T-helper 17 cell (primary cell): ENCODE data around the gene TMEM256. TPM values are rescaled to one million over a fixed set of nuclear protein-coding genes. Genes with fewer than 3 reads are reported as not detected.

ENCODE experiments used
- ATAC-seq: fragments of 150-1000 bp; cut with Tn5 transposase; 2 replicates; pipeline ENCODE4 v1.10.0; 2021; ENCODE audit warnings: mild to moderate bottlenecking, moderate library complexity
- DNase-seq, 3 donors: peaks; one replicate each; pipeline versions ENCODE4 v3.0.0 to v3.0.0-alpha.2; 2020 to 2021
- H3K9me3 ChIP-seq: one replicate; pipeline ENCODE4 v1.7.0; 2013; ENCODE audit warnings: low read length, mild to moderate bottlenecking; ENCODE audit not compliant: control insufficient read depth, poor library complexity, severe bottlenecking
- H3K27ac Mint-ChIP-seq: one replicate; pipeline ENCODE4 v1.8.0; 2022; ENCODE audit warnings: mild to moderate bottlenecking, moderate library complexity, mixed read lengths
- H3K27me3 Mint-ChIP-seq: one replicate; pipeline ENCODE4 v1.8.0; 2022; ENCODE audit warnings: mixed read lengths
- H3K36me3 Mint-ChIP-seq: one replicate; pipeline ENCODE4 v1.8.0; 2022; ENCODE audit warnings: low read depth, mixed read lengths
- H3K4me1 Mint-ChIP-seq: one replicate; pipeline ENCODE4 v1.8.0; 2022; ENCODE audit warnings: mild to moderate bottlenecking, mixed read lengths
- H3K4me3 Mint-ChIP-seq: one replicate; pipeline ENCODE4 v1.8.0; 2022; ENCODE audit warnings: mild to moderate bottlenecking, moderate library complexity, mixed read lengths
- total RNA-seq, 4 donors: library from RNA in 2 of 4; stranded (reverse) in 2 of 4; gene quantifications; one replicate each; pipeline ENCODE4 v1.2.3 and lab custom pipeline; 2022 to 2026

The TMEM256 gene
- 10 to 100 TPM; 27.3 to 31.7 TPM for total RNA-seq
- 1.1 to 1.6 reads per million in 2 donors for total RNA-seq (lab: John Stamatoyannopoulos, UW)

- Mint-ChIP-seq H3K27ac (peak within 1 kb of the TSS; percentile 70), H3K4me3 (peak within 1 kb of the TSS; percentile 93), H3K27me3 (no peaks in the 10 kb centered on the region), H3K36me3 (peaks cover 2% of the 10 kb centered on the region), H3K4me1 (peaks cover 21% of the 10 kb centered on the region)
- peak; percentile 92 for ATAC-seq
- no peaks in the 10 kb centered on the region for H3K9me3 ChIP-seq
- peak; percentile 82 to 96 (median 89) for DNase-seq
These were observed at the start of gene TMEM256 for GRCh38 chr17:7403977-7404736. TMEM256 (minus strand) TSS chr17:7404097; CDS start chr17:7404084, 13 bp downstream.

- ATAC-seq (no peak), DNase-seq (no peak)
- H3K27ac Mint-ChIP-seq, result no peak overlapping the region
- H3K36me3 Mint-ChIP-seq, result peaks cover 6% of the 10 kb centered on the region
- H3K9me3 ChIP-seq, result no peaks in the 10 kb centered on the region
- H3K4me1 Mint-ChIP-seq, result peaks cover 13% of the 10 kb centered on the region
- no peak overlapping the region for H3K4me3 Mint-ChIP-seq
- H3K27me3 Mint-ChIP-seq, result peaks cover 35% of the 10 kb centered on the region
These were observed 44.6 kb upstream of the TMEM256 start for GRCh38 chr17:7448461-7448860.

GRCh38 chr17:7445619-7445968 lies 41.7 kb upstream of the TMEM256 start:
- Mint-ChIP-seq H3K27me3 (peaks cover 58% of the 10 kb centered on the region), H3K27ac (peak overlapping the region; percentile 21), H3K4me1 (peaks cover 13% of the 10 kb centered on the region), H3K4me3 (peak overlapping the region; percentile 87), H3K36me3 (peaks cover 10% of the 10 kb centered on the region)
- DNase-seq (no peak), ATAC-seq (peak; percentile 87)
- no peaks in the 10 kb centered on the region for H3K9me3 ChIP-seq

- Mint-ChIP-seq H3K4me3 (peak within 1 kb of the TSS; percentile 87), H3K36me3 (peaks cover 13% of the 10 kb centered on the region), H3K27ac (peak within 1 kb of the TSS; percentile 21), H3K27me3 (peaks cover 63% of the 10 kb centered on the region), H3K4me1 (peaks cover 20% of the 10 kb centered on the region)
- DNase-seq (no peak), ATAC-seq (peak; percentile 5)
- no peaks in the 10 kb centered on the region for H3K9me3 ChIP-seq
These were observed 41.1 kb upstream of the TMEM256 start, which contains the start of gene CHRNB1 for GRCh38 chr17:7444682-7445618. CHRNB1 (plus strand) TSS chr17:7445061; CDS start chr17:7445128, 67 bp downstream.

- H3K27me3 Mint-ChIP-seq, result peaks cover 68% of the 10 kb centered on the region
- peaks cover 25% of the 10 kb centered on the region for H3K4me1 Mint-ChIP-seq
- no peaks in the 10 kb centered on the region for H3K9me3 ChIP-seq
- H3K27ac Mint-ChIP-seq, result no peak overlapping the region
- DNase-seq, result no peak
- H3K36me3 Mint-ChIP-seq, result peaks cover 13% of the 10 kb centered on the region
- no peak overlapping the region for H3K4me3 Mint-ChIP-seq
- ATAC-seq, result no peak
These were observed 39.9 kb upstream of the TMEM256 start for GRCh38 chr17:7443499-7444485.

- DNase-seq, result no peak
- peak overlapping the region; percentile 25 for H3K4me3 Mint-ChIP-seq
- H3K36me3 Mint-ChIP-seq, result peaks cover 11% of the 10 kb centered on the region
- ATAC-seq, result no peak
- H3K27me3 Mint-ChIP-seq, result peaks cover 67% of the 10 kb centered on the region
- no peak overlapping the region for H3K27ac Mint-ChIP-seq
- H3K4me1 Mint-ChIP-seq, result peaks cover 32% of the 10 kb centered on the region
- H3K9me3 ChIP-seq, result no peaks in the 10 kb centered on the region
These were observed 38.2 kb upstream of the TMEM256 start for GRCh38 chr17:7442142-7442541.

- H3K27ac Mint-ChIP-seq, result no peak overlapping the region
- H3K27me3 Mint-ChIP-seq, result peaks cover 62% of the 10 kb centered on the region
- no peak for DNase-seq
- peaks cover 8% of the 10 kb centered on the region for H3K36me3 Mint-ChIP-seq
- H3K4me3 Mint-ChIP-seq, result peak overlapping the region; percentile 91
- no peaks in the 10 kb centered on the region for H3K9me3 ChIP-seq
- H3K4me1 Mint-ChIP-seq, result peaks cover 32% of the 10 kb centered on the region
- no peak for ATAC-seq
These were observed 37.4 kb upstream of the TMEM256 start for GRCh38 chr17:7441266-7441665.

- peaks cover 59% of the 10 kb centered on the region for H3K27me3 Mint-ChIP-seq
- ATAC-seq (no peak), DNase-seq (no peak)
- H3K9me3 ChIP-seq, result no peaks in the 10 kb centered on the region
- H3K4me3 Mint-ChIP-seq, result peak overlapping the region; percentile 91
- H3K36me3 Mint-ChIP-seq, result peaks cover 8% of the 10 kb centered on the region
- peaks cover 32% of the 10 kb centered on the region for H3K4me1 Mint-ChIP-seq
- no peak overlapping the region for H3K27ac Mint-ChIP-seq
These were observed 36.9 kb upstream of the TMEM256 start for GRCh38 chr17:7440834-7441195.

GRCh38 chr17:7440113-7440833 lies 36.4 kb upstream of the TMEM256 start:
- DNase-seq, result peak in 1 of 3 donors; percentile 22
- peaks cover 54% of the 10 kb centered on the region for H3K27me3 Mint-ChIP-seq
- H3K27ac Mint-ChIP-seq, result no peak overlapping the region
- peaks cover 30% of the 10 kb centered on the region for H3K4me1 Mint-ChIP-seq
- no peak for ATAC-seq
- H3K36me3 Mint-ChIP-seq, result peaks cover 8% of the 10 kb centered on the region
- H3K4me3 Mint-ChIP-seq, result peak overlapping the region; percentile 91
- no peaks in the 10 kb centered on the region for H3K9me3 ChIP-seq

- H3K4me1 Mint-ChIP-seq, result peaks cover 33% of the 10 kb centered on the region
These were observed 35.7 kb upstream of the TMEM256 start, which contains the start of gene FGF11 for GRCh38 chr17:7439462-7440112. FGF11 (plus strand) TSS chr17:7439512; CDS start chr17:7439621, 109 bp downstream.

GRCh38 chr17:7438656-7439460 lies 35.0 kb upstream of the TMEM256 start:
- H3K9me3 ChIP-seq, result no peaks in the 10 kb centered on the region
- ATAC-seq (no peak), DNase-seq (no peak)
- peaks cover 33% of the 10 kb centered on the region for H3K4me1 Mint-ChIP-seq
- H3K36me3 Mint-ChIP-seq, result peaks cover 8% of the 10 kb centered on the region
- H3K27me3 Mint-ChIP-seq, result peaks cover 41% of the 10 kb centered on the region
- H3K4me3 Mint-ChIP-seq, result peak overlapping the region; percentile 88
- peak overlapping the region; percentile 67 for H3K27ac Mint-ChIP-seq

More at GRCh38 chr17:7439462-7440112, 35.7 kb upstream of the TMEM256 start, which contains the start of gene FGF11:
- H3K27me3 Mint-ChIP-seq, result peaks cover 47% of the 10 kb centered on the region
- peak within 1 kb of the TSS; percentile 91 for H3K4me3 Mint-ChIP-seq
- peak within 1 kb of the TSS; percentile 67 for H3K27ac Mint-ChIP-seq
- no peak for DNase-seq
- no peak for ATAC-seq
- no peaks in the 10 kb centered on the region for H3K9me3 ChIP-seq
- H3K36me3 Mint-ChIP-seq, result peaks cover 8% of the 10 kb centered on the region
